Stomach (tissue), 4 donors: Measurements from ENCODE around the gene SNX20.

ENCODE experiments used
- POLR2A ChIP-seq, 4 donors: fragments of 450-650 bp; IDR thresholded peaks; one replicate each; pipeline ENCODE4 v1.6.1; 2016; ENCODE audit warnings: antibody characterized with exemption in 4 of 4, control low read depth in 2 of 4, mild to moderate bottlenecking in 1 of 4, moderate library complexity in 1 of 4
- TF ChIP-seq, protein P1 (sequence below), 7 experiments: fragments of 450-650 bp in 4 of 7; fragments of 200-600 bp in 3 of 7; sonication (generic) in 3 of 7; IDR thresholded peaks; one replicate each; pipeline ENCODE4 v1.5.1; 2016 to 2019; ENCODE audit warnings: antibody characterized with exemption in 7 of 7, control low read depth in 2 of 7, mild to moderate bottlenecking in 1 of 7

DNA sequence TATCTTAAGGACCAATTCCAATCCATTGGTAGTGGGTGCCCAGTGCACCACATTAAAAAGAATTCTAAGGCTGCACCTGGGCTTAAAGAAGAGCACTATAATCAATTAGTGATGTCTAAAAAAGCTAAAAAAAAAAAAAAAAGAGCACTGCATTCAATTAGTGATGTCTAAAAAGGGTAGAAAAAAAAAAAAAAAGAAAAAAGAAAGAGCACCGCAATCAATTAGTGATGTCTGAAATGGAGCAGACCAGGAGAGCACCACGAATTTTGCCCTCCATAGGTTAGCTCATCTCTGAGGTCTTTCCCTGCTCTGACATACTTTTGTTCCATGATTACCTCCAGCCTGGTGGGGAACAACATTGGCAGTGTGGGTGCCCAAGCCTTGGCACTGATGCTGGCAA lies 41.8 kb upstream of the SNX20 start:
- TF ChIP-seq, protein P1, sequence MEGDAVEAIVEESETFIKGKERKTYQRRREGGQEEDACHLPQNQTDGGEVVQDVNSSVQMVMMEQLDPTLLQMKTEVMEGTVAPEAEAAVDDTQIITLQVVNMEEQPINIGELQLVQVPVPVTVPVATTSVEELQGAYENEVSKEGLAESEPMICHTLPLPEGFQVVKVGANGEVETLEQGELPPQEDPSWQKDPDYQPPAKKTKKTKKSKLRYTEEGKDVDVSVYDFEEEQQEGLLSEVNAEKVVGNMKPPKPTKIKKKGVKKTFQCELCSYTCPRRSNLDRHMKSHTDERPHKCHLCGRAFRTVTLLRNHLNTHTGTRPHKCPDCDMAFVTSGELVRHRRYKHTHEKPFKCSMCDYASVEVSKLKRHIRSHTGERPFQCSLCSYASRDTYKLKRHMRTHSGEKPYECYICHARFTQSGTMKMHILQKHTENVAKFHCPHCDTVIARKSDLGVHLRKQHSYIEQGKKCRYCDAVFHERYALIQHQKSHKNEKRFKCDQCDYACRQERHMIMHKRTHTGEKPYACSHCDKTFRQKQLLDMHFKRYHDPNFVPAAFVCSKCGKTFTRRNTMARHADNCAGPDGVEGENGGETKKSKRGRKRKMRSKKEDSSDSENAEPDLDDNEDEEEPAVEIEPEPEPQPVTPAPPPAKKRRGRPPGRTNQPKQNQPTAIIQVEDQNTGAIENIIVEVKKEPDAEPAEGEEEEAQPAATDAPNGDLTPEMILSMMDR (IDR thresholded peaks at IDR 0.05), result no peak
- no peak for TF ChIP-seq POLR2A (IDR thresholded peaks at IDR 0.05)
